ENCODE results near the gene PDE12. TPM values are rescaled to one million over a fixed set of nuclear protein-coding genes. Genes with fewer than 3 reads are reported as not detected.

The PDE12 gene
- total RNA-seq, 4 donors from 2014 or later: 16.5 to 25.7 (median 19.8) TPM

DNA sequence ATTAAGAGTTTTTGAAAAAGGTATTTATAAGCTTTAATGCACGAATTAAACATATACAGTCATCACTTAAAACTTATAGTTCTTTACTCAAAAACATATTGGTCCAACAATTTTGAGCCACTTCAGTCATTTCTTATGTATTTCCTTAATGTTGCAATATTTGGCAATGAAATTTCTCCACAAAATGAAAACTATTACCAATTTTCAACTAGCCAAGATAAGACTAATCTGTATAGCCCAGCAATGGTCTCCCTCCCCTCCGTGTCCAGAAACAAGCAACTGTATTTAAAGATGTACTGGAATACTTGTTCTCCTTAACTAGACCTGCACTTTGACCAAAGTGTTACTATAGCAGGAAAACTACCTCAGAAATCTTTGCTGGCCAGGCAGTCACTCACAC lies 31.8 kb downstream of the PDE12 start:
- Histone ChIP-seq H3K4me3 (no peak overlapping the region), H3K27me3 (no peaks in the 10 kb centered on the region), H3K4me1 (peaks cover 12 to 20% of the 10 kb centered on the region in 2 donors), H3K27ac (no peak overlapping the region), H3K9me3 (no peaks in the 10 kb centered on the region), H3K36me3 (peaks cover 0 to 9% of the 10 kb centered on the region in 2 donors)
- no peak for ATAC-seq
- TF ChIP-seq POLR2A (IDR thresholded peaks at IDR 0.05): no peak
- TF ChIP-seq, protein P1, sequence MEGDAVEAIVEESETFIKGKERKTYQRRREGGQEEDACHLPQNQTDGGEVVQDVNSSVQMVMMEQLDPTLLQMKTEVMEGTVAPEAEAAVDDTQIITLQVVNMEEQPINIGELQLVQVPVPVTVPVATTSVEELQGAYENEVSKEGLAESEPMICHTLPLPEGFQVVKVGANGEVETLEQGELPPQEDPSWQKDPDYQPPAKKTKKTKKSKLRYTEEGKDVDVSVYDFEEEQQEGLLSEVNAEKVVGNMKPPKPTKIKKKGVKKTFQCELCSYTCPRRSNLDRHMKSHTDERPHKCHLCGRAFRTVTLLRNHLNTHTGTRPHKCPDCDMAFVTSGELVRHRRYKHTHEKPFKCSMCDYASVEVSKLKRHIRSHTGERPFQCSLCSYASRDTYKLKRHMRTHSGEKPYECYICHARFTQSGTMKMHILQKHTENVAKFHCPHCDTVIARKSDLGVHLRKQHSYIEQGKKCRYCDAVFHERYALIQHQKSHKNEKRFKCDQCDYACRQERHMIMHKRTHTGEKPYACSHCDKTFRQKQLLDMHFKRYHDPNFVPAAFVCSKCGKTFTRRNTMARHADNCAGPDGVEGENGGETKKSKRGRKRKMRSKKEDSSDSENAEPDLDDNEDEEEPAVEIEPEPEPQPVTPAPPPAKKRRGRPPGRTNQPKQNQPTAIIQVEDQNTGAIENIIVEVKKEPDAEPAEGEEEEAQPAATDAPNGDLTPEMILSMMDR (IDR thresholded peaks at IDR 0.05 in 4 of 5, conservative IDR thresholded peaks at IDR 0.05 in 1 of 5): no peak
- in situ Hi-C loops (cut with MboI; ENCODE audit: low sequenced_read_pairs in 4 of 4): no loop called here
- DNase-seq: no peak
- intact Hi-C loops (cut with DNase I; ENCODE audit: low total_unique reads): no loop called here

DNA sequence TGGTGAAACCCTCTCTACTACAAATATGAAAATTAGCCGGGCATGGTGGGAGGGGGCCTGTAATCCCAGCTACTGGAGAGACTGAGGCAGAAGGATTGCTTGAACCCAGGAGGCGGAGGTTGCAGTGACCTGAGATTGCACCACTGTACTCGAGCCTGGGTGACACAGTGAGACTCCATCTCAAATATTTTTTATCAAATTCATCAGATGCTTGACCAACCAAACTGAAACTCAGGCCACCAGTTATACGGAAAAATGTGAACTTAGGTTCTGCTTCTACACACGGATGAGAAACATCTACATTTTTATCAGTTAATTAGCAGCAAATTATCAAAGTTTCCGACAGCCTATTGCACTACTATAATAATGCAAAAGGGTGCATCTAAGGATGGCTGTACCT lies 36.2 kb downstream of the PDE12 start:
- Histone ChIP-seq H3K27ac (peak overlapping the region in 1 of 4 donors; percentile 39), H3K4me3 (no peak overlapping the region), H3K4me1 (peaks cover 41 to 48% of the 10 kb centered on the region in 2 donors), H3K36me3 (no peaks in the 10 kb centered on the region), H3K9me3 (no peaks in the 10 kb centered on the region), H3K27me3 (no peaks in the 10 kb centered on the region)
- intact Hi-C loops (cut with DNase I; ENCODE audit: low total_unique reads) (no loop called here), in situ Hi-C loops (cut with MboI; ENCODE audit: low sequenced_read_pairs in 4 of 4) (loop anchor here in 2 of 4 donors (5.0 to 10.0 kb wide), 3 partner anchors 35 to 162 kb away; partner anchors contain the start of genes DENND6A (in 1 of the 2), PDE12 (in 1 of the 2) and SLMAP (in 1 of the 2))
- ATAC-seq (no peak), DNase-seq (no peak)
- TF ChIP-seq, protein P1 (IDR thresholded peaks at IDR 0.05 in 4 of 5, conservative IDR thresholded peaks at IDR 0.05 in 1 of 5): no peak
- no peak for TF ChIP-seq POLR2A (IDR thresholded peaks at IDR 0.05)

DNA sequence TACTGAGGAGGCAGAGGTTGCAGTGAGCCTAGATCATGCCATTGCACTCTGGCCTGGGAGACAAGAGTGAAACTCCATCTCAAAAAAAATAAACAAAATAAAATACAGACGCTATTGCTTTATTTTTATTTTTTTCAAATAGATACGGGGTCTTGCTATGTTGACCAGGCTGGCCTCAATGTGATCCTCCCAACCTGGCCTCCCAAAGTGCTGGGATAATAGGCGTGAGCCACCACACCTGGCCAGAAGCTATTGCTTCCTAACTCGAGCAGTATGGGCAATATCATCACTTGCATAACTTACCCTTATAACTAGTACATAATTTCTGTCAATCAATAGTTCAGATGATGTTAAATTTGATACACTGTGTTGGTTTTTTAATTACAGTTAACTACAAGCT lies 38.1 kb downstream of the PDE12 start:
- Histone ChIP-seq H3K36me3 (no peaks in the 10 kb centered on the region), H3K27me3 (no peaks in the 10 kb centered on the region), H3K4me3 (no peak overlapping the region), H3K27ac (peak overlapping the region in 2 of 4 donors; percentile 95 to 98), H3K9me3 (no peaks in the 10 kb centered on the region), H3K4me1 (peaks cover 50 to 53% of the 10 kb centered on the region in 2 donors)
- intact Hi-C loops (cut with DNase I; ENCODE audit: low total_unique reads) (no loop called here), in situ Hi-C loops (cut with MboI; ENCODE audit: low sequenced_read_pairs in 4 of 4) (loop anchor here in 2 of 4 donors (5.0 to 10.0 kb wide), 3 partner anchors 37 to 161 kb away; partner anchors contain the start of genes DENND6A (in 1 of the 2), PDE12 (in 1 of the 2) and SLMAP (in 1 of the 2))
- TF ChIP-seq POLR2A (IDR thresholded peaks at IDR 0.05): no peak
- TF ChIP-seq, protein P1 (IDR thresholded peaks at IDR 0.05 in 4 of 5, conservative IDR thresholded peaks at IDR 0.05 in 1 of 5): no peak
- no peak for ATAC-seq
- DNase-seq: no peak

DNA sequence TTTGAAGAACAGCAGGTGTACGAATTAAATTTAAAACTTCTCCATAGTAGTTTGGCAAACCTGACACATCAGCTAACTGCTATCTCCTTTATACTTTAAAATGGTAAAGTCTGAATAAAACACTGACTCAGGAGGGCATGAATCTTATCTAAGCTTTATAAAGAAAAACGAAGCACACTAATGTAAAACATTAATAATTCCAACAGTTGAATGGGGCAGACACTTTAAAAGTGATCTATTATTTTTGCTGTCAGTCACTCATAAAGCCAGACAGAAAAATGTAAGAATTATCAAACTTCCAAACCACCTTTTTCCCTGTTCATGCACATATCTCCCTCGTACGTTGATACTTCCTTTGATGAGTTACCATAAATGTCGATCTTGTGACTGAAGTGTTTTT lies 38.5 kb downstream of the PDE12 start:
- intact Hi-C loops (cut with DNase I; ENCODE audit: low total_unique reads) (no loop called here), in situ Hi-C loops (cut with MboI; ENCODE audit: low sequenced_read_pairs in 4 of 4) (loop anchor here in 2 of 4 donors (5.0 to 10.0 kb wide), 3 partner anchors 37 to 160 kb away; partner anchors contain the start of genes DENND6A (in 1 of the 2), PDE12 (in 1 of the 2) and SLMAP (in 1 of the 2))
- no peaks in the 10 kb centered on the region for H3K9me3 ChIP-seq
- no peak for DNase-seq
- peak overlapping the region in 3 of 4 donors; percentile 8 to 94 (median 90) for H3K4me3 ChIP-seq
- peak overlapping the region; percentile 95 to 99 (median 98) for H3K27ac ChIP-seq
- H3K4me1 ChIP-seq: peaks cover 50 to 53% of the 10 kb centered on the region in 2 donors
- no peaks in the 10 kb centered on the region for H3K27me3 ChIP-seq
- no peak for ATAC-seq
- TF ChIP-seq, protein P1 (IDR thresholded peaks at IDR 0.05 in 4 of 5, conservative IDR thresholded peaks at IDR 0.05 in 1 of 5): no peak
- TF ChIP-seq POLR2A (IDR thresholded peaks at IDR 0.05): no peak
- no peaks in the 10 kb centered on the region for H3K36me3 ChIP-seq
